BE2C (cell line): ENCODE data around the gene DNAI2.

Experiments
- DNase-seq: peaks from one replicate; pipeline ENCODE4 v3.0.0-alpha.2; 2020
- H3K27me3 ChIP-seq: fragments of 250-450 bp; sonication (Bioruptor Pico); 2 replicates; pipeline ENCODE4 v1.5.1; 2020; ENCODE audit warnings: mild to moderate bottlenecking
- H3K36me3 ChIP-seq: fragments of 250-450 bp; sonication (Bioruptor Pico); 2 replicates; pipeline ENCODE4 v1.5.1; 2020; ENCODE audit warnings: mild to moderate bottlenecking
- H3K4me1 ChIP-seq: fragments of 250-450 bp; sonication (Bioruptor Pico); 2 replicates; pipeline ENCODE4 v1.5.1; 2020
- H3K4me3 ChIP-seq: 2 replicates; pipeline ENCODE4 v1.5.1; 2011; ENCODE audit warnings: low read depth, low read length
- H3K9me3 ChIP-seq: fragments of 250-450 bp; sonication (Bioruptor Pico); 2 replicates; pipeline ENCODE4 v1.5.1; 2020
- CTCF ChIP-seq: IDR thresholded peaks from 2 replicates; pipeline ENCODE4 v1.5.1; 2012; ENCODE audit warnings: mild to moderate bottlenecking, low read depth, low read length

DNAI2 gene

GRCh38 chr17:74332017-74332650, 58.1 kb downstream of the DNAI2 start:
- TF ChIP-seq CTCF: no peak
- no peak for DNase-seq
- Histone ChIP-seq H3K36me3 (no peaks in the 10 kb centered on the region), H3K27me3 (0 out of 2 replicates have a peak, but pooled peaks cover 3% of the 10 kb centered on the region), H3K9me3 (peaks cover 5% of the 10 kb centered on the region; the same call in 1 of the 2 replicates), H3K4me1 (no peaks in the 10 kb centered on the region), H3K4me3 (no peak overlapping the region)

- no peak for TF ChIP-seq CTCF
- DNase-seq: no peak
- Histone ChIP-seq H3K27me3 (peaks cover 5% of the 10 kb centered on the region), H3K4me3 (no peak overlapping the region), H3K9me3 (peaks cover 5% of the 10 kb centered on the region; the same call in 1 of the 2 replicates), H3K36me3 (no peaks in the 10 kb centered on the region), H3K4me1 (no peaks in the 10 kb centered on the region)
These were observed 58.8 kb downstream of the DNAI2 start for GRCh38 chr17:74332763-74333283.

- no peaks in the 10 kb centered on the region for H3K36me3 ChIP-seq
These were observed 60.5 kb downstream of the DNAI2 start for GRCh38 chr17:74334393-74335039.

GRCh38 chr17:74335529-74336062, 61.6 kb downstream of the DNAI2 start:
- H3K36me3 ChIP-seq: no peaks in the 10 kb centered on the region
- H3K4me3 ChIP-seq: no peak overlapping the region
- H3K4me1 ChIP-seq: no peaks in the 10 kb centered on the region
- peaks cover 5% of the 10 kb centered on the region; the same call in 1 of the 2 replicates for H3K9me3 ChIP-seq
- peaks cover 20% of the 10 kb centered on the region for H3K27me3 ChIP-seq
- DNase-seq: no peak
- TF ChIP-seq CTCF: no peak

More at GRCh38 chr17:74334393-74335039, 60.5 kb downstream of the DNAI2 start:
- H3K27me3 ChIP-seq: peaks cover 16% of the 10 kb centered on the region
- no peaks in the 10 kb centered on the region for H3K4me1 ChIP-seq
- no peak overlapping the region for H3K4me3 ChIP-seq
- H3K9me3 ChIP-seq: peaks cover 5% of the 10 kb centered on the region; the same call in 1 of the 2 replicates
- DNase-seq: no peak
- TF ChIP-seq CTCF: no peak

GRCh38 chr17:74336307-74336706, 62.3 kb downstream of the DNAI2 start:
- H3K27me3 ChIP-seq: peaks cover 20% of the 10 kb centered on the region
- DNase-seq: no peak
- H3K4me3 ChIP-seq: no peak overlapping the region
- peaks cover 5% of the 10 kb centered on the region; the same call in 1 of the 2 replicates for H3K9me3 ChIP-seq
- H3K4me1 ChIP-seq: no peaks in the 10 kb centered on the region
- H3K36me3 ChIP-seq: no peaks in the 10 kb centered on the region
- no peak for TF ChIP-seq CTCF
